Measurements from ENCODE around the gene MAGI1.

DNA sequence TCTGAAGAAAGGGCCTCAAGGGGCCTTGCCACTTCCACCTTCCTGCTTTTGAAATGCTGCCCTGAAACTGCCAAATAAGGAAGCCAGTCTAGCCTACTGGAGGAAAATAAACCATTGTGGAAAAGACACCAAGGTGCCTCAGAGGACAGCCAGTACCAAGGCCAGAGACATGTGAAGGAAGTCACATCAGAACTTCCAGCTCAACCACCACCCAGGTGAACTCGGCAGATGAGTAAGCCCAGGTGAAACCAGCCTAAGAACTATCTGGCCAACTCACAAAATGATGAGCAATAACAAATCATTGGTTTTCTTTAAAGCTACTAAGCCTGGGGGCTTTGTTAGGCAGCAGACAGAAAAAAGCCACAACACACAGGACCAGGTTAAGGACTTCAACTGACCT lies 103.0 kb downstream of the MAGI1 start:
- no peak for TF ChIP-seq SMC3 (IDR thresholded peaks at IDR 0.05; ENCODE audit: low read depth, low read length)
- TF ChIP-seq JUND (IDR thresholded peaks at IDR 0.05), result no peak
- TF ChIP-seq, protein P1, sequence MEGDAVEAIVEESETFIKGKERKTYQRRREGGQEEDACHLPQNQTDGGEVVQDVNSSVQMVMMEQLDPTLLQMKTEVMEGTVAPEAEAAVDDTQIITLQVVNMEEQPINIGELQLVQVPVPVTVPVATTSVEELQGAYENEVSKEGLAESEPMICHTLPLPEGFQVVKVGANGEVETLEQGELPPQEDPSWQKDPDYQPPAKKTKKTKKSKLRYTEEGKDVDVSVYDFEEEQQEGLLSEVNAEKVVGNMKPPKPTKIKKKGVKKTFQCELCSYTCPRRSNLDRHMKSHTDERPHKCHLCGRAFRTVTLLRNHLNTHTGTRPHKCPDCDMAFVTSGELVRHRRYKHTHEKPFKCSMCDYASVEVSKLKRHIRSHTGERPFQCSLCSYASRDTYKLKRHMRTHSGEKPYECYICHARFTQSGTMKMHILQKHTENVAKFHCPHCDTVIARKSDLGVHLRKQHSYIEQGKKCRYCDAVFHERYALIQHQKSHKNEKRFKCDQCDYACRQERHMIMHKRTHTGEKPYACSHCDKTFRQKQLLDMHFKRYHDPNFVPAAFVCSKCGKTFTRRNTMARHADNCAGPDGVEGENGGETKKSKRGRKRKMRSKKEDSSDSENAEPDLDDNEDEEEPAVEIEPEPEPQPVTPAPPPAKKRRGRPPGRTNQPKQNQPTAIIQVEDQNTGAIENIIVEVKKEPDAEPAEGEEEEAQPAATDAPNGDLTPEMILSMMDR (IDR thresholded peaks at IDR 0.05), result no peak
- no peak for TF ChIP-seq RXRA (IDR thresholded peaks at IDR 0.05; ENCODE audit: borderline replicate concordance, low read depth)
- no peak for TF ChIP-seq RFX5 (IDR thresholded peaks at IDR 0.05; ENCODE audit: low read length)
- TF ChIP-seq EP300 (IDR thresholded peaks at IDR 0.05; ENCODE audit: borderline replicate concordance in 1 of 2, low read depth in 1 of 2, low read length in 1 of 2), result no peak
- TF ChIP-seq, protein P2, sequence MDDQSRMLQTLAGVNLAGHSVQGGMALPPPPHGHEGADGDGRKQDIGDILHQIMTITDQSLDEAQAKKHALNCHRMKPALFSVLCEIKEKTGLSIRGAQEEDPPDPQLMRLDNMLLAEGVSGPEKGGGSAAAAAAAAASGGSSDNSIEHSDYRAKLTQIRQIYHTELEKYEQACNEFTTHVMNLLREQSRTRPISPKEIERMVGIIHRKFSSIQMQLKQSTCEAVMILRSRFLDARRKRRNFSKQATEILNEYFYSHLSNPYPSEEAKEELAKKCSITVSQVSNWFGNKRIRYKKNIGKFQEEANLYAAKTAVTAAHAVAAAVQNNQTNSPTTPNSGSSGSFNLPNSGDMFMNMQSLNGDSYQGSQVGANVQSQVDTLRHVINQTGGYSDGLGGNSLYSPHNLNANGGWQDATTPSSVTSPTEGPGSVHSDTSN (IDR thresholded peaks at IDR 0.05), result no peak
- TF ChIP-seq, protein P3, sequence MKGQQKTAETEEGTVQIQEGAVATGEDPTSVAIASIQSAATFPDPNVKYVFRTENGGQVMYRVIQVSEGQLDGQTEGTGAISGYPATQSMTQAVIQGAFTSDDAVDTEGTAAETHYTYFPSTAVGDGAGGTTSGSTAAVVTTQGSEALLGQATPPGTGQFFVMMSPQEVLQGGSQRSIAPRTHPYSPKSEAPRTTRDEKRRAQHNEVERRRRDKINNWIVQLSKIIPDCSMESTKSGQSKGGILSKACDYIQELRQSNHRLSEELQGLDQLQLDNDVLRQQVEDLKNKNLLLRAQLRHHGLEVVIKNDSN (IDR thresholded peaks at IDR 0.05; ENCODE audit: borderline replicate concordance, low read depth), result no peak
- no peak for TF ChIP-seq POLR2AphosphoS5 (IDR thresholded peaks at IDR 0.05; ENCODE audit: low read depth, low read length)
- TF ChIP-seq, protein P4, sequence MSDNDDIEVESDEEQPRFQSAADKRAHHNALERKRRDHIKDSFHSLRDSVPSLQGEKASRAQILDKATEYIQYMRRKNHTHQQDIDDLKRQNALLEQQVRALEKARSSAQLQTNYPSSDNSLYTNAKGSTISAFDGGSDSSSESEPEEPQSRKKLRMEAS (IDR thresholded peaks at IDR 0.05; ENCODE audit: low read depth), result no peak

Data from SK-N-SH (cell line).